LNCaP clone FGC (cell line): ENCODE measurements around the gene GAS6.

Experiments
- DNase-seq: peaks from one replicate; pipeline ENCODE4 v3.0.0-alpha.2; 2011; ENCODE audit warnings: low read depth
- H3K4me3 ChIP-seq: 2 replicates; pipeline ENCODE4 v1.5.1; 2011; ENCODE audit warnings: mild to moderate bottlenecking, low read depth, low read length, control low read depth
- TF ChIP-seq, protein P1 (sequence below): IDR thresholded peaks from 2 replicates; pipeline ENCODE4 v1.5.1; 2012; ENCODE audit warnings: mild to moderate bottlenecking; ENCODE audit not compliant: control insufficient read depth, insufficient read depth; ENCODE audit errors: extremely low read depth

GAS6 gene

DNA sequence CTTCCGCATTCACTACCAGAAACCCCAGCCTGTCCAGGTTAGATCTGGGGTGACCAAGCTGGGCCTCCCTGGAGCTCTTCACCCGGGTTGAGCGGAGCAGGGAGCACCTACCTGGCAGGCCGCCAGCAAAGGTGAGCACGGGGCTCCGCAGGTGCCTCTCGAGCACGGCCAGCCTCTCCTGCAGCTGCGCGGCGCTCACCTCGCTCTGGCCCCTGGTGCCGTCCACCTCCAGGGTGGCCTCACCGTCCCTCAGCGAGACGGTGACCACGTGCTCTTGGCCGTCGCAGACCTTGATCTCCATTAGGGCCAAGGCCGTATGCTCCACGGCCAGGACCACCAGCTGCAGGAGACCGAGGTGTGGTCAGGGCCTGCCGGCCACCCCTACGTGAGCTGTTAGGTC is 42.0 kb downstream of the GAS6 start:
- no peak for DNase-seq
- TF ChIP-seq, protein P1, sequence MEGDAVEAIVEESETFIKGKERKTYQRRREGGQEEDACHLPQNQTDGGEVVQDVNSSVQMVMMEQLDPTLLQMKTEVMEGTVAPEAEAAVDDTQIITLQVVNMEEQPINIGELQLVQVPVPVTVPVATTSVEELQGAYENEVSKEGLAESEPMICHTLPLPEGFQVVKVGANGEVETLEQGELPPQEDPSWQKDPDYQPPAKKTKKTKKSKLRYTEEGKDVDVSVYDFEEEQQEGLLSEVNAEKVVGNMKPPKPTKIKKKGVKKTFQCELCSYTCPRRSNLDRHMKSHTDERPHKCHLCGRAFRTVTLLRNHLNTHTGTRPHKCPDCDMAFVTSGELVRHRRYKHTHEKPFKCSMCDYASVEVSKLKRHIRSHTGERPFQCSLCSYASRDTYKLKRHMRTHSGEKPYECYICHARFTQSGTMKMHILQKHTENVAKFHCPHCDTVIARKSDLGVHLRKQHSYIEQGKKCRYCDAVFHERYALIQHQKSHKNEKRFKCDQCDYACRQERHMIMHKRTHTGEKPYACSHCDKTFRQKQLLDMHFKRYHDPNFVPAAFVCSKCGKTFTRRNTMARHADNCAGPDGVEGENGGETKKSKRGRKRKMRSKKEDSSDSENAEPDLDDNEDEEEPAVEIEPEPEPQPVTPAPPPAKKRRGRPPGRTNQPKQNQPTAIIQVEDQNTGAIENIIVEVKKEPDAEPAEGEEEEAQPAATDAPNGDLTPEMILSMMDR, result no peak
- no peak overlapping the region for H3K4me3 ChIP-seq

GRCh38 chr13:113820813-113821651 is 42.8 kb downstream of the GAS6 start:
- DNase-seq, result no peak
- TF ChIP-seq, protein P1, result no peak
- no peak overlapping the region for H3K4me3 ChIP-seq

DNA sequence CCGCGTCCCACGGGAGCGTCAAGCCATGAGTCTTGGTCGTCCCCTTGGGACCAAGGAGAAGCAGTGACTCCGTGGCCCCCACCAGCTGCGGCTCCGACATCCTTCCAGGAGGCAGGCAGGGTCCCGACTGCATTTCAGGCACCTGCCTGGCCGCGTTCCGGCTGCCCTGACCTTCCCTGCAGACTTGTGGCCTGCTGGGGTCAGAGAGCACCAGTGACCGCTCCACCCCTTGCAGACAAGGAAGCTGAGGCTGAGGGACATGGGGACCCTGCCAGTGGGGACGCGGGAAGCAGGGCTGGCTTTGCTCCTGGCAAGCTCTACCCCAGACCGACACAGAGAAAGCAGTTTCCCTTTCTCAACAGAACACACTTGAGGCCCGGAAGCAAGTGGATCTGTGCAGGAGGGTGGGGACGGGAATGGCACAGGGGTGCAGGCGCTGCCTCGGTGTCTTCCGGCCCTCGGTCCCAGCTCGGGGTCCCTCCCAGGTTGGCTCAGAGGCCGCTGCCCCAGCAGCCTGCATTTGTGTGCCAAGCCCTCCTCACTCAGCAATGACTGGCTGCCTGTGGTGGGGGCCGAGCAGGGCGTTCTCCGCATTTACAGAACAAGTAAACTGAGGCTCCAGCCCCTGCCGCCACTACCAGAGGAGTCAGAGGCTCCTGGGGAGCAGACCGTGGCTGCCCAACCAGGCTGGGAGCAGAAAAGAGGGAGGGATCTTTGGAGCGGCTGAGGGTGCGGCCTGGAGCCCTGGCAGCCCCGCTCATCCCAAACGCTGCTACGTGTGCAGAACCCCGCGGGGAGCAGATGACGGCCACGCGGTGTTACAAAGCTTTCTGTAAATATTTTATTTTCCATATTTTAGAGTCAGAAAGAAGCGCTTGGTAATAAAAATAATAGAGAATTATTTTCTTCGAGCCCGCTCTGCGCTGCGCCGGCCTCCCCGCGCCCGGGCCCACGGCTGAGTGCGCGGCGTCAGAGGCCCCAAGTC is 43.9 kb downstream of the GAS6 start:
- no peak overlapping the region for H3K4me3 ChIP-seq
- TF ChIP-seq, protein P1, result no peak
- no peak for DNase-seq

- no peak overlapping the region for H3K4me3 ChIP-seq
- TF ChIP-seq, protein P1, result no peak
- no peak for DNase-seq
These were observed 44.5 kb downstream of the GAS6 start for GRCh38 chr13:113819341-113819730.

GRCh38 chr13:113818700-113819295 is 45.1 kb downstream of the GAS6 start:
- no peak for DNase-seq
- TF ChIP-seq, protein P1, result no peak
- H3K4me3 ChIP-seq, result no peak overlapping the region

GRCh38 chr13:113817860-113818691 is 45.8 kb downstream of the GAS6 start:
- H3K4me3 ChIP-seq, result no peak overlapping the region
- DNase-seq, result no peak
- TF ChIP-seq, protein P1, result no peak
